Skin of body (tissue), 2 donors: ENCODE measurements around the gene TFEB. TPM values are rescaled to one million over a fixed set of nuclear protein-coding genes. Genes with fewer than 3 reads are reported as not detected.
"Not testable (repeated sequence)": the region's sequence is repeated elsewhere in the genome, so short reads cannot be mapped to it uniquely, and the experiment has no call there.

ENCODE experiments used
- DNase-seq: peaks from one replicate; lab custom pipeline; 2025; lab: John Stamatoyannopoulos, UW
- total RNA-seq: library from RNA; depleted of rRNA; stranded (reverse); fragments of >200 nt; gene quantifications from one replicate; pipeline ENCODE4 v1.2.3, GENCODE V29; 2014

The TFEB gene
- total RNA-seq, 1 donor from 2014 or later, result 4.2 TPM

- not testable (repeated sequence) for DNase-seq
Measured at GRCh38 chr6:41766043-41766664, 30.7 kb upstream of the TFEB start.

- DNase-seq, result no peak
Measured at GRCh38 chr6:41763470-41763869, 28.1 kb upstream of the TFEB start.

GRCh38 chr6:41759905-41760579, 24.6 kb upstream of the TFEB start:
- DNase-seq, result no peak

DNA sequence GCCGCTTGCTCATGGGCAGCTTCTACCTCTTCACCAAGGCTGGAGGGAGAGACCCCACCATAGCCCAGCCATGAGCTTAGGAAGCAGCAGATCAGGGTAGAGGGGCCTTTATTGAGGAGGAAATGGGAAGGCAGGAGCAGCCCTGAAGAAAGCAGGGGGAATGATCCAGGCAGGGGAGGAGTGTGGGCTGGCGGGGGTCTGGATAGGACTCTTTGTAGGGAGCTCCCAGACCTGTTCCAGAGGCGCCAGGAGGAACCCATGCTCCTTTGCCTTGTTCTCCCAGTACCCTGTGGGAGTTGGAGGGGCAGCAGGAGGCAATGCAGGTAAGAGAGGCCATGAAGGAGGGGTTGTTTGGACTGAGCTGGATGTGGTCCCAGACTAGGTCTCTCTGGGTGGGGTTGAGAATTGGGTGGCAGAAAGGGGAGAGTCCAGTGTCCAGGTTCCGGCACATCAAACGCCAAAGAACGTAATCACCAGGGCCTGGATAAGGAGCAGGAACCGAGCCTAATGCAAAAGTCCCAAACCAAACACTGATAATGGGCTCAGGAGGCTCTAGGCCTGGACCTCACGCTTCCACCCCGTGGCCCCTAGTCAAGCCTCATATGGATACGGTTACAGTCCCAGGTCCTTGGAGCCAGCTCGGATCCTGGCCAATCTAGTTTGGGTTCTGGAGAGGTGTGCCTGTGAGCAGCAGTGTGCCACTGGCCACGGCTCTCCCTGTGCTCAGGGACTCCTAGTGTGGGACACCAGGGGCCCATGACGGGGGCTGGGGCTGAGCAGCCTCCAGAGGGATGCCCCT, 23.9 kb upstream of the TFEB start:
- DNase-seq, result no peak

DNA sequence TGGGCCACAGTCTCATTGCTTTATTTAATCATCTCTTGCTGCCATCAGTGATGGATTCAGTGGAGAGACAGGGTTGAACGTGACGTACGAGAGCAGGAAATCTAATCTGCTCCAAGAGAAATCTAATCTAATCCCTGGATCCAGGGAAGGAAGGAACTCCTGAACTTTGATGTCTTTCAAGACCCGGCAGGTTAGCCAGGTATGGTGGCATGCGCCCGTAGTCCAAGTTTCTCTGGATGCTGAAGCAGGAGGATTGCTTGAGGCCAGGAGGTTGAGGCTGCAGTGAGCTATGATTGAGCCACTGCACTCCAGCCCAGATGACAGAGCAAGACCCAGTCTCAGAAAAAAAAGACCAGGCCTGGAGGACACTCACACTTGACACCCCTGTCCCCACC, 23.2 kb upstream of the TFEB start:
- no peak for DNase-seq

DNA sequence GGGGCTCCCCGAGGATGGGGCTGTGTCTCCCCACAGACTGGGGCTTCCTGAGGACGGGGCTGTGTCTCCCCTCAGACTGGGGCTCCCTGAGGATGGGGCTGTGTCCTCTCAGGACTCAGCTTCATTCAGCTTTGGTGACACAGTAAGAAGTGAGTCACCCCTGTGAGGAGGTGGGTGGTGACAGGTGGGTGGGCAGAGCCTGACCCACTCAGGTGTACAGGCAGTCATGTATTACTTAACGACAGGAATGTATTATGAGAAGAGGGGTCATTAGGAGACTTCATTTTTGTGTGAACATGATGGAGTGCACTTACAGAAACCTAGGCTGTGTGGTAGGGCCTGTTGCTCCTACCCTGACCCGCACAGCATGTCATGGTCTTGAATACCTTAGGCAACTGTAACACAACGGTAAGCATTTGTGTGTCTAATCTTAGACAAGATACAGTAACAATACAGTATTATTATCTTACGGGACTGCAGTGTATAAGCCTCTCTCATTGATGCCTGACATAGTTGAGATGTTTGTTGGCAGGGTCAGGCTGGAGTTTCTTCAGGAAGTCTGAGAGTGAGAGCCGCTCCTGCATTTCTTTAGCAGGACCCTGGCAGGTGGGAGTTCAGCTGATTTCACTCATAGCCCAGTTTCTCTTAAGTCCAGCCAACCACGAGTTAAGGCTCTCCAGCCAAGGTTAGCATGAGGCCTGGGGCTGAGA, 22.7 kb upstream of the TFEB start:
- no peak for DNase-seq

GRCh38 chr6:41757271-41757670, 21.9 kb upstream of the TFEB start:
- DNase-seq, result no peak

- DNase-seq, result no peak
Measured at GRCh38 chr6:41756354-41756753, 20.9 kb upstream of the TFEB start.

DNA sequence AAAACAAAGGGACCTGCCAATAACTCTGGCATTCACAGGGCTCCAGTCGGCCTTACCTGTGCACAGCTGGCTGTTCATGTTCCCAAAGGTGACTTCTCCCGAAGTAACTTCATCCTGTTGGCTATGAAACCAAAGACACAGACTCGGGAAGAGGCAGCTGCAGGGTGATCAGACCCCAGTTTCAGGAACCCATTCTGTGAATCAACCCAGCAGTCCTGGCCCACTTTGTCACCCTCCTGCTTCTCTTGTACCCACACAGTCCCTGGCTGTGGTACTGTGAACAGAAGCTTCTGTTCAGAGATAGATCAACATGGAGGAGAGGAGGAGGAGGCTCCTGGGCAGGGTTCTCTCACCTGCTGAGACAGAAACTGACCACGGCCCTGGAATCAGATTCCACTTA, 20.5 kb upstream of the TFEB start:
- DNase-seq, result no peak

GRCh38 chr6:41750374-41750773, 15.0 kb upstream of the TFEB start:
- DNase-seq, result no peak

GRCh38 chr6:41748542-41748941, 13.1 kb upstream of the TFEB start:
- no peak for DNase-seq

DNA sequence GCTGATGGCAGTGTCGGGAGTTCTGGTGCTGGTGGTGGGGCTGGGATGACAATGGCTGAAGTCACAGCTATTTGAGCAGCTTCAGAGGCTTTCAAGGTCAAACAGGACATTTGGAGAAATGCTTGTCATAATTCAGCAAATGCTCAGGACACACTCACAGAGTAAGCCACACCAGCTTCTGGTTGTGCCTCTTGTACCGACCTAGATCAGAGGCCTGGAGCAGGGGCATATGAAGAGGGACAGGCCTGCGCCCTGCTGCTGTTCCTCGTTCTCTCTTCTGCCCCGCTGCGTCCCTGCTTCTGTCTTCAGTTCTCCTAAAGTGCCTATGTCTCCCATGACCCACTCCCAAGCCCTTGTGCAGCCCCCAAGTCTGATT, 12.7 kb upstream of the TFEB start:
- DNase-seq, result no peak

GRCh38 chr6:41747256-41748101, 12.1 kb upstream of the TFEB start, which contains the start of gene PGC:
Gene PGC (minus strand): TSS chr6:41747397. CDS start chr6:41747334, 63 bp downstream.
- no peak for DNase-seq

DNA sequence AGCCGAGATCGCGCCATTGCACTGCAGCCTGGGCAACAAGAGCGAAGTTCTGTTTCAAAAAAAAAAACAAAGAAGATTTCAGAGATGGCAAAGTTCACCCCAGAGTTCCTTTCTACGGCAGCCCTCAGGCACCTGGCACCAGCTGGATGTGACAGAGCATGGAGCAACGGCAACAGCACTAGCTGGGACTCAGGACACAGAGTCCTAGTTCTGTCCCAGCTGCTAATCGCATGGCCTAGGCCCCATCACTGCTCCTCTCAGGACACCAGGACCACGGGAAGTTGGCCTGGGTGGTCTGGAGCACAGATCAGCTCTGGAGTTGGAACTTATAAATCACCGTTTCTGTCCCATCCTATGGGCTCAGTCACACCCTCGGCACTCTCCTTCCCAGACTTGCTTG, 10.7 kb upstream of the TFEB start:
- DNase-seq, result no peak

DNA sequence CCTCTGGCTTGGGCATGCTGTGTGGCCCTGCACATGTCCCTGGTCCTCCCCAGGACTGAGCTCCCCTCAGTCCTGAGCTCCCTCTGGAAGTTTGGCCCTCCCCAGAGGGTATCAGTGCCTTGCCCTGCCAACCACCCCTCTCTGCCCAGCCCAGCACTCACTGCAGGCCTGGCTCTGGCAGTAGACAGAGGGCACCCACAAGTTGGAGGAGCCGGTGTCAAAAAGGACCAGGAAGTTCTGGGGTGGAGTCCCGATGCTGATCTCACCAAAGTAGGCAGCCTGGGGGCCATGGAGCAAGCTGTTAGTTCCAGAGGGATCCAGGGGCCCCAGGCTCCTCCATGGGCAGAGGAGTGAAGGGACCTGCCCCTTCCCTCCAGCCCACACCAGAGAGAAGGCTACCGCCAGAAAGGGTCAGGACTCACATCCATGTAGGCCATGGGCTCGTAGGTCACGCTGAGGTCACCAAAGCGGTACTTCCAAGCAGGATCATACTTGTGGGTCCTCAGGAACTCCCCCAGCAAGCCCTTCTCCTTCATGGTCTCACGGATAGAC, 8.9 kb upstream of the TFEB start:
- DNase-seq, result no peak

GRCh38 chr6:41743406-41744235, 8.2 kb upstream of the TFEB start:
- DNase-seq, result no peak

DNA sequence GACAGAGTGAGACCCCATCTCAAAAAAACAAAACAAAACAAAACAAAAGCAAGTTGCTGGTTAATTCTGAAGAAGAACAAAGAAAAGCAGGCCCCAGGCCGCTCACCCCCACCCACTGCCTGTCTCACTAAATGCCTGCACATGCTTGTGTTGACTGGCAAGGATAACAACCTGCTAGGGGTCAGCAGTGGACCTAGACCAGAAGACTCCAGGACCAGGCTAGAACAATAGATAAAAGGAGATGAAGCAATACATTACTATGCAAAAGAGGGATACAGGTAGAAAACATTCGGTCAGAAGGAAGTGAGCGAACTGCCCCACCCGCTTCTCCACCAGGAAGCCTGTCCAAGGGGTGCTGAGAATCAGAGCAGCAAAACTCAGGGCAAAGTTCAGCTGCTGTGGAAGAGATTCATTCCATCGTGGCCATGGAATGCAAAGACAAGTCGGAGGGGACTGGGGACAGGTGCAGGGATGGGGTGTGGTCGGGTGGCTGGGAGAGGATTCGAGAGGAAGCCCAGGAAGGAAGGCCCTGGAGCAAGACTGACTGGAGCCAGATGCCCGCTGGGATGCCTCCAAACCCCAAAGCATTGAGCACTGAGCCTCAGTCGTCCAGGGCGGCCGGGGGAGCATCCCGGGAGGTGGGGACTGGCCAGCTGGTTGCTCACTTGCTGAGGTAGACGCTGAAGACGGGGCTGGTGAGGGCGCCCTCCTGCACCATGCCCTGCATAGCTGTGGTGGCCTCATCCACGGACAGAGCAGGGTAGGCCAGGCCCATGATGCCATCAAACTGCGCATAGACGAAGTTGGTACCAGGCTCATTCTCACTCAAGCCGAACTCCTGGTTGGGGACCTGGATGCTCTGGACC, 6.5 kb upstream of the TFEB start:
- no peak for DNase-seq

- no peak for DNase-seq
Measured at GRCh38 chr6:41740366-41741162, 5.2 kb upstream of the TFEB start.
